Effector memory CD8-positive, alpha-beta T cell (primary cell): ENCODE measurements around the gene SCYL1.

Source experiments
- ATAC-seq: fragments of 150-1000 bp; cut with Tn5 transposase; replicated peaks from 2 replicates; pipeline ENCODE4 v1.10.0; 2021; ENCODE audit warnings: mild to moderate bottlenecking, moderate library complexity
- DNase-seq, 3 experiments: peaks; one replicate each; pipeline ENCODE4 v3.0.0; 2021
- H3K27ac Mint-ChIP-seq, 2 donors: one replicate each; pipeline ENCODE4 v1.8.0; 2022; ENCODE audit warnings: mild to moderate bottlenecking in 2 of 2, mixed read lengths in 2 of 2, moderate library complexity in 2 of 2
- H3K27me3 Mint-ChIP-seq, 2 donors: one replicate each; pipeline ENCODE4 v1.8.0; 2022; ENCODE audit warnings: mixed read lengths in 2 of 2
- H3K36me3 Mint-ChIP-seq: one replicate; pipeline ENCODE4 v1.8.0; 2022; ENCODE audit warnings: mild to moderate bottlenecking, moderate library complexity, mixed read lengths; ENCODE audit not compliant: insufficient read depth
- H3K4me1 Mint-ChIP-seq, 2 donors: one replicate each; pipeline ENCODE4 v1.8.0; 2022; ENCODE audit warnings: low read depth in 2 of 2, mixed read lengths in 2 of 2
- H3K4me3 Mint-ChIP-seq, 2 donors: one replicate each; pipeline ENCODE4 v1.8.0; 2022; ENCODE audit warnings: mild to moderate bottlenecking in 2 of 2, mixed read lengths in 2 of 2, moderate library complexity in 2 of 2
- H3K9me3 Mint-ChIP-seq, 2 donors: one replicate each; pipeline ENCODE4 v1.8.0; 2022; ENCODE audit warnings: mixed read lengths in 2 of 2

Gene SCYL1

DNA sequence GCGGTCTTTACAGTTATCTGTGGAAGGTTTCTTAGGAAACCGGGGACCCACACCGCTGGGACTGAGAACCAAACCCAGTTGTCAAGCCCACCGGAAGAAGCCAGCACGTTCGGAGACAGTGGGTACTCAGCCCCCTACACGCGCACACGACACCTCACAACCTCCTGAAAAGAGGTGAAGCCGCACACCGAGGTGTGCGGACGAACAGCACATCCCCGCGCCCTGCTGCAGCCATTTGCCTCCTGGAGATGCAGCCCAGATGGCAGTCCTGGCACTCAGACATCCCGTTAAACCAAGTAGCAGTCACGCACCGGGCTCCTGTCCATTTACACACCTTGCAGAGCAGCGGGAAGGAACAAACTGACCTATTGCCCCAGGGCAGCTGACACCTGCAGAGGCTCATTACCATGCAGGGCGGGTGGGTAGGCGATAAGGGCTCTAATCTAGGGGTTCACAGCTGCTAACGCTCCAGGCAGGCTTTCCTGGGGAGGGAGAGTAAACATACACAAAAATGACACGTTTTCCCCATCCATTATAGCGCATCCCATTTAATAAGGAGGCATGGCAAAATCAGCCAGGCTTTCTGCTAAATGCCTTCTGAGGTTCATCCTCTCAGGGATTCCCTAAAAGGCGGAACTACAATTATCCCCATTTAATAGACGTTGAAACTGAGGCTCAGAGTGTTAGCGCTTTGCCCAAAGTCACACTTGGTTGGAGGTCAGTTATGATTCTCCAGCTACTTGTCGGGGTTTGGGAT, 50.1 kb downstream of the SCYL1 start:
- no peaks in the 10 kb centered on the region for H3K9me3 Mint-ChIP-seq
- H3K27ac Mint-ChIP-seq, result peak overlapping the region; percentile 91 to 98
- no peaks in the 10 kb centered on the region for H3K27me3 Mint-ChIP-seq
- ATAC-seq (peak; percentile 6), DNase-seq (no peak)
- H3K4me3 Mint-ChIP-seq, result peak overlapping the region; percentile 98 to 99
- peaks cover 84% of the 10 kb centered on the region for H3K36me3 Mint-ChIP-seq
- H3K4me1 Mint-ChIP-seq, result peaks cover 60 to 66% of the 10 kb centered on the region in 2 donors

DNA sequence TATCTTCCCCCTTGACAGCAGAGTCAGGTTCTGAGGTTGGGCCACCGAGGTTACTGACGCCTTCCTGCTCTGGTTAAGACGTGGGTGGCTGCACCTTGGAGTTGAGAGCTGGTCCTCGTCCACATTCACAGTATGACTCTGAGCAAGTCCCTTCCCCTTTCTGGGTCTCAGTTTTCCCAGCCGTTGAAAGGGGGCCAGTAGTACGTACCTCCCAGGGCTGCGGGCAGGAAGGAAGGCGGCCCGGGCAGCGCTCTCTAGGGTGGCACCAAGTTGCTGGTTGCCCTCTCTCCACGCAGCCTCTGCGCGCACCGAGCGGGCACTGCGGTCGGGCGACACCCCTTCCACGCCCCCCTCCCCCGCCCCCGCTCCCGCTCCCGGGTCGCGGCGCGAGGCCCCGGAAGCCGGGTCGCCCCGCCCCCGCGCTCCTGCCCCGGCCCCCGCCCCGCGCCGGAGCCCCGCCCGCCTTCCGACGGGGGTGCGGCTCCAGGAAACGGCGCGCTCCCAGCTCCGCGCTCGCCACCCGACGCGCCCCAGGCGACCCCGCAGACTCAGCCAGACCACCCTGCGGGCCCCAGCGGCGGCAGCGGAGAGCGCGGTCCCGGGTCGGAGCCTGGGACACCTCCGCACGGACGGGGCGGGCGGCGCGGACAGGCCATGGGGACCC, 50.8 kb downstream of the SCYL1 start, which contains the start of gene EHBP1L1:
TSS of gene EHBP1L1 (plus strand) at position 486 of the 664 bp plus-strand sequence. CDS start 250 bp downstream, outside the sequence.
- H3K36me3 Mint-ChIP-seq, result peaks cover 83% of the 10 kb centered on the region
- peak; percentile 62 to 72 (median 63) for DNase-seq
- H3K27me3 Mint-ChIP-seq, result no peaks in the 10 kb centered on the region
- peak; percentile 34 for ATAC-seq
- peak within 1 kb of the TSS; percentile 98 to 99 for H3K4me3 Mint-ChIP-seq
- peak within 1 kb of the TSS; percentile 91 to 98 for H3K27ac Mint-ChIP-seq
- no peaks in the 10 kb centered on the region for H3K9me3 Mint-ChIP-seq
- H3K4me1 Mint-ChIP-seq, result peaks cover 58 to 62% of the 10 kb centered on the region in 2 donors

DNA sequence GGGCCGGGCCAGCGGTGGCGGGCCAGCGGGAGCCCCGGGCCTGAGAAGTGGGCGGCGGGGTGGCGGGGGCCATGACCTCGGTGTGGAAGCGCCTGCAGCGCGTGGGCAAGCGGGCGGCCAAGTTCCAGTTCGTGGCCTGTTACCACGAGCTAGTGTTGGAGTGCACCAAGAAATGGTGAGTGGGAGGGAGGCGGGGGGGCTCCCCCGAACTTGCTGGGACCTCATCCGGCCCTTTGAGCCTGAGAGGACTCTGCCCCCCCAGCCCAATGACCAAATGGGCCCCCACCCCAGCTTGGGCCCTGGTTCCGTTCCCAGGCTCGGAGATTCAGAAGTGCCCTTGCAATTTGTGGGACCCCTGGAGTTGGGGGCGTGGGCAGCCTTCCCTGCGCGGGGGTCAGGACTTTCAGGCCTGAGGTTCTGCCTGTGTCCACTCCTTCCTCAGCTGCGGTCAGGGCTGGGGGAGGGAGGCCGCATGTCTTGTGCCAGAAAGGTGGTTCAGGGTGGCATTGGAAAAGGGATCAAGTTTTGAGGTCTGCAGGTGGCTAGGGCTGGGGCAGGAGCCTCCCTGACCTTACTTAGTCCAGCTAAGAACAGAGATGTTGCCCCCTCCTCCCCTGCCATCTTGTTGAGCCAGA, 51.5 kb downstream of the SCYL1 start:
- Mint-ChIP-seq H3K27ac (peak overlapping the region; percentile 76 to 98), H3K9me3 (no peaks in the 10 kb centered on the region), H3K36me3 (peaks cover 82% of the 10 kb centered on the region), H3K4me3 (peak overlapping the region; percentile 86 to 87), H3K27me3 (no peaks in the 10 kb centered on the region), H3K4me1 (peaks cover 51 to 59% of the 10 kb centered on the region in 2 donors)
- DNase-seq (no peak), ATAC-seq (no peak)

DNA sequence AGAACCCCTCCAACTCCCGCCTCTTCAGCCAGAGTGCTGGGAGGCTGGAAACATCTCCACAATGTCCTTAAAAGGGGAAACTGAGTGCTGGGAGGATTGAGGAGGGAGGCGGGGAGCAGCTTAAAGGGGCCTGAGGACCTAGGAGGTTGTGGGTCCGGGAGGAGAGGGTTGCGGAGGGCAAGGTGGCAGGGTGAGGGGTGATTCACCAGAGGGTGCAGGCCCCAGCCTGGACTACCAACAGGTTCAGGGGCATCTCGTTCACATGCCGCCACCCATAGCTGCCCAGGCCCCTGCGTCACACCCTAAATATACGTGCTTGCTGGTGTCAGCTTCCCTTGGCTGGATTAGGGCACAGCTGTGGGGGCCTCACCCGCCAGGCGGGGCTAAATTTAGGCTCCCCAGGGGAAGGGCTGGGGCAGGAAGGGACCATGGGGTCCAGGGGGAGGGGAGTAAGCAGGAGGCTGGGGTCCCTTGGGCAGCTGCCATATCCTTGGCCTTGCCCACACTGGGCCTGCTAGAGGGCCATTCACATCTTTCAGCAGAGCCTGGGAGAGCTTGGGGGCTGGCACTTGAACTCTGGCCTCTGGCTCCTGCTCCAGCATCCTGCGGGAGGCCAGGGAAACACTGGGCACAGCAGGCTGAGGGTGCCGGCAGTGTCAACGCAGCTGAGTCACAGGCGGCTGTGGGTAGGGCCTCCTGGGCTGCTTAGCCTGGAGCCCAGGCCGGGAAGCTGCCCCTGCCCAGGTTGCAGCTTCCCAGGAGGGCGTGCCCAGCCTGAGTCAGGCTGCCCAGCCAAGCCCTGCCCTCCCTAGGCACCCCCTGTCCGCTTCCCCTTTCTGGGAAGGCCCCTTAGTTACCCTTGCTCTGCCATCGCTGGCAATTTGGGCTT, 52.2 kb downstream of the SCYL1 start:
- no peaks in the 10 kb centered on the region for H3K9me3 Mint-ChIP-seq

DNA sequence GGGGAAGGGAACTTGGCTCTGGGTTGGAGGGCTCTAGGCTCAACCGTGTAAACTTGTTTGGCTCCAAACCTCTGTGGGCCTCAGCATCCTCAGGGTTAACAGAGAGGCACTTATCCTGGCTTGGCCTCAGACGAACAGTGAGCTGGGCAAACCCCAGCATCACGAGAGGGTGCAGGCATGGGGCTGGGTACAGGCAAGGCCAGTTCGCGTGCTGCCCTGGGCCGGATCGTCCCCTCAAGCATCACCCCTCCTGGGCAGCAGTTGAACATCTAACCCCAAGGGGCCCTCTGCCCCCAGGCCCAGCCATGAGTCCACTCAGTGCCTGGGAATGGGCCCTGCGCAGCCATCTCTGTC, 52.9 kb downstream of the SCYL1 start:
- H3K27ac Mint-ChIP-seq, result peak overlapping the region; percentile 90 to 98
- DNase-seq (no peak), ATAC-seq (no peak)
- peaks cover 75% of the 10 kb centered on the region for H3K36me3 Mint-ChIP-seq
- no peaks in the 10 kb centered on the region for H3K9me3 Mint-ChIP-seq
- H3K27me3 Mint-ChIP-seq, result no peaks in the 10 kb centered on the region
- peaks cover 51 to 53% of the 10 kb centered on the region in 2 donors for H3K4me1 Mint-ChIP-seq
- peak overlapping the region; percentile 86 to 87 for H3K4me3 Mint-ChIP-seq

More for the DNA sequence above, 52.2 kb downstream of the SCYL1 start:
- Mint-ChIP-seq H3K27ac (peak overlapping the region; percentile 76 to 98), H3K36me3 (peaks cover 78% of the 10 kb centered on the region), H3K4me1 (peaks cover 49 to 52% of the 10 kb centered on the region in 2 donors), H3K27me3 (no peaks in the 10 kb centered on the region), H3K4me3 (peak overlapping the region; percentile 86 to 87)
- DNase-seq (peak in 1 of 3 experiments; percentile 37), ATAC-seq (peak; percentile 3)

DNA sequence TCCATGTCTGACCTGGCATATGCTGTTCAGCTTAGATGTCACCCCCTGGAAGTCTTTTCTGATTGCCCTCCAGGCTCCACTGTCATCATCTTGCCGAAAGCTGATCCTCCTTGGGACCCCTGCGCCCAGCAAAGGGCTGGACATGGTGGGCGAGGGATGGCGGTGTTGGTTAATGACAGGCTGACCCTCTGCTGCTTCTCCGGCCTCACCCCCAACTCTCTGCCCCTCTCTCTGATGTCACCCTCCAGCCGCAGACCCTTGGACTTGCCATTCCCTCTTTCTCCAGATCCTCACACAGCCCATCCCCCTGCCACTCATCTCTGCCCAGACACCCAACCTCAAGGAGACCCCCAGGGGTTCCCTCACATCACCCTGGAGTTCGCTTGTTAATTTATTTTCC, 53.3 kb downstream of the SCYL1 start:
- peak overlapping the region; percentile 86 to 87 for H3K4me3 Mint-ChIP-seq
- no peaks in the 10 kb centered on the region for H3K27me3 Mint-ChIP-seq
- ATAC-seq, result no peak
- H3K4me1 Mint-ChIP-seq, result peaks cover 51 to 55% of the 10 kb centered on the region in 2 donors
- DNase-seq, result no peak
- peaks cover 73% of the 10 kb centered on the region for H3K36me3 Mint-ChIP-seq
- H3K9me3 Mint-ChIP-seq, result no peaks in the 10 kb centered on the region
- peak overlapping the region; percentile 90 to 98 for H3K27ac Mint-ChIP-seq

DNA sequence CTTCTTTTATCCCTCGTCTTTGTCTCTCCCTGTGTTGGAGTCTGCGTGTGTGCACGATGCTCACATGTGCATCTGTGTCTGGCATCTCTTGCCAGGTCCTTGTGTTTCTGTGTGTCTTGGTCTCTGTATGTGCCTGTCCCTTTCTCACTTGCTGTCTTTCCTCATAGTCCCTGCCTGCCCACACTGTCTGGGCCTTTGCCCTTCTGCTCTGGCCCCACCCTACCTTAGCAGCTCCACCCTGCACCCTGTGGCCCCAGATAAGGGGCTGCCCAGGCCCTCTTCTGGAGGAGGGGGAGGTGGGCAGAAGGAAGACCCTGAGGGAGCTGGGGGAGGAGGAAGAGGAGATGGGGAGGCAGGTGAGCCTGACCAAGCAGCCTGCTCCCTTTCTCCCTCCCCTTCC, 53.8 kb downstream of the SCYL1 start:
- H3K4me3 Mint-ChIP-seq, result peak overlapping the region; percentile 86 to 87
- H3K27ac Mint-ChIP-seq, result peak overlapping the region; percentile 90 to 98
- H3K4me1 Mint-ChIP-seq, result peaks cover 51 to 53% of the 10 kb centered on the region in 2 donors
- H3K36me3 Mint-ChIP-seq, result peaks cover 71% of the 10 kb centered on the region
- DNase-seq, result no peak
- no peak for ATAC-seq
- H3K27me3 Mint-ChIP-seq, result no peaks in the 10 kb centered on the region
- no peaks in the 10 kb centered on the region for H3K9me3 Mint-ChIP-seq

DNA sequence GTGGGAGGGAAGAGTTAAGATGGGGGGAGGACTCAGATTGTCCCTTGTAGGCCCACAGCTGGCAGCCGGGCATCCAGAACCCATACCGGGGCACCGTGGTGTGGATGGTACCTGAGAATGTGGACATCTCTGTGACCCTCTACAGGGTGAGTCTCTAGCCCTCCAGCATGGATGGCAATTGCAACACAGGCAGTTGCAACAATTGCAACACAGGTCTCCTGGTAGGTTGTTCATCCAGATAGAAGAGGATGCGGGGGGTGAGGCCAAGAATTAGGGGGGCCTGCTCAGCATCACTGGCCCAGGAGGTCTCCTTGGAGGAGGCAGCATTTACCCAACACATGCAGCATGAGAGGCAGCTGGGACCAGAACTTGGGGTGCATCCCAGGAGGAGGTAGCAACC, 54.4 kb downstream of the SCYL1 start:
- no peak for DNase-seq
- peaks cover 48 to 49% of the 10 kb centered on the region in 2 donors for H3K4me1 Mint-ChIP-seq
- H3K9me3 Mint-ChIP-seq, result no peaks in the 10 kb centered on the region
- no peak for ATAC-seq
- peak overlapping the region in 1 of 2 donors; percentile 98 for H3K27ac Mint-ChIP-seq
- peak overlapping the region in 1 of 2 donors; percentile 36 for H3K4me3 Mint-ChIP-seq
- H3K27me3 Mint-ChIP-seq, result no peaks in the 10 kb centered on the region
- peaks cover 67% of the 10 kb centered on the region for H3K36me3 Mint-ChIP-seq

DNA sequence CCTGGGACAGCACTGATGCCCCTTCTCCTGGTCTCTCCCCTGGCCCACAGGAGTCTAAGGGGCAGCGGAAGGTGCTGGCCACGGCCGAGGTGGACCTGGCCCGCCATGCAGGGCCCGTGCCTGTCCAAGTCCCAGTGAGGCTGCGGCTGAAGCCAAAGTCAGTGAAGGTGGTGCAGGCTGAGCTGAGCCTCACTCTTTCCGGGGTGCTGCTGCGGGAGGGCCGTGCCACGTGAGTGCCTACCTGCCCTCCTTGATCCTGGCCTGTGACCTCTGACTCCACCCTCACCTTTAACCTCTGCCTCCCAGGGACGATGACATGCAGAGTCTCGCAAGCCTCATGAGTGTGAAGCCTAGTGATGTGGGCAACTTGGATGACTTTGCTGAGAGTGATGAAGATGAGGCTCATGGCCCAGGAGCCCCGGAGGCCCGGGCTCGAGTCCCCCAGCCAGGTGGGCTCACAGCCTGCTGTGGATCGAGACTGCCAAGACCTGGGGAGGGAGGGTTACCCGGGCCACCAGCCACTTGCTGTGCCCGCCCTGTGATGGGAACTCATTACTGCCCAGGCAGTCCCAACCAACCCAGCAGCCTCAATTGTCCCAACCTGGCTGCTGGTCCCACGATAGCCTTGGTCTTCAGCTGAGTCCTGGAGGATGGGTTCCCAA, 55.3 kb downstream of the SCYL1 start:
- H3K9me3 Mint-ChIP-seq, result no peaks in the 10 kb centered on the region
- H3K4me3 Mint-ChIP-seq, result no peak overlapping the region
- ATAC-seq (no peak), DNase-seq (no peak)
- no peaks in the 10 kb centered on the region for H3K27me3 Mint-ChIP-seq
- H3K4me1 Mint-ChIP-seq, result peaks cover 43% of the 10 kb centered on the region in 2 donors
- H3K36me3 Mint-ChIP-seq, result peaks cover 62% of the 10 kb centered on the region
- peak overlapping the region in 1 of 2 donors; percentile 87 for H3K27ac Mint-ChIP-seq

DNA sequence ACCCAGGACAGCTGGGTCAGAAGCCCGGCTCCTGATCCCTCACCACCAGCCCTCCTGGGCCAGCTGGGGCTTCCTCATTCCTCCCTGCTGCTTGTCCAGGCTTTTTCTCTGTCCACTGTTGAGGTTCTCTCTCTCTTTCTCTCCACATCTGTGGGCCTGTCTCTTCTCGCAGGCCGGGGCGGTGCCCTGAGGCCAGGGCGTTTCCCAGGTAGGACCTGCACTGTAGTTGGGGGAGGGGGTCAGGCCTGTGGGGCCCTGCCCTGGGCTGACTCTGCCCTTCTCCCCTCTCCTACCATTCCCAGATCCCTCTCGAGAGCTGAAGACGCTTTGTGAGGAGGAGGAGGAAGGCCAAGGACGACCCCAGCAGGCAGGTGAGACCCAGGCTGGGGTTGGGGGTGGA, 55.9 kb downstream of the SCYL1 start:
- H3K9me3 Mint-ChIP-seq, result no peaks in the 10 kb centered on the region
- peak overlapping the region in 1 of 2 donors; percentile 87 for H3K27ac Mint-ChIP-seq
- no peak for ATAC-seq

DNA sequence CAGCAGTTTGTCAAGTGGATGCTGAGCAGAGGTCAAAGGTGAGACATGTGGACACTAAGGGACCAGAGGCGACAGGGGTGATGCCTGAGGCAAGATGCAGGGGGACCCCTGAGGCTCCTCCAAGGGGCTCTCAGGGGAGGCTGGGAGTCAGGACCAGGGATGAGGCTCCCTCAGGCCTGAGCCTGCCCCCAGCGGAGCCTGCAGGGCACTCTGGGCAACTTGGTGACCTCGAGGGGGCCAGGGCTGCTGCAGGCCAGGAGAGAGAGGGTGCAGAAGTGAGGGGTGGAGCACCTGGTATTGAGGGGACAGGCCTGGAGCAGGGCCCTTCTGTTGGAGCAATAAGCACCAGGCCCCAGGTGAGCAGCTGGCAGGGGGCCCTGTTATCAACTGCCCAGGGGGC, 57.0 kb downstream of the SCYL1 start:
- no peaks in the 10 kb centered on the region for H3K9me3 Mint-ChIP-seq
- H3K4me1 Mint-ChIP-seq, result peaks cover 36 to 38% of the 10 kb centered on the region in 2 donors
- DNase-seq (no peak), ATAC-seq (no peak)
- peaks cover 51% of the 10 kb centered on the region for H3K36me3 Mint-ChIP-seq
- H3K27me3 Mint-ChIP-seq, result no peaks in the 10 kb centered on the region
- H3K4me3 Mint-ChIP-seq, result no peak overlapping the region
- H3K27ac Mint-ChIP-seq, result peak overlapping the region; percentile 82 to 87

More for the DNA sequence above, 55.9 kb downstream of the SCYL1 start:
- H3K27me3 Mint-ChIP-seq, result no peaks in the 10 kb centered on the region
- peaks cover 56% of the 10 kb centered on the region for H3K36me3 Mint-ChIP-seq
- H3K4me1 Mint-ChIP-seq, result peaks cover 38 to 42% of the 10 kb centered on the region in 2 donors
- no peak overlapping the region for H3K4me3 Mint-ChIP-seq
- DNase-seq, result no peak

DNA sequence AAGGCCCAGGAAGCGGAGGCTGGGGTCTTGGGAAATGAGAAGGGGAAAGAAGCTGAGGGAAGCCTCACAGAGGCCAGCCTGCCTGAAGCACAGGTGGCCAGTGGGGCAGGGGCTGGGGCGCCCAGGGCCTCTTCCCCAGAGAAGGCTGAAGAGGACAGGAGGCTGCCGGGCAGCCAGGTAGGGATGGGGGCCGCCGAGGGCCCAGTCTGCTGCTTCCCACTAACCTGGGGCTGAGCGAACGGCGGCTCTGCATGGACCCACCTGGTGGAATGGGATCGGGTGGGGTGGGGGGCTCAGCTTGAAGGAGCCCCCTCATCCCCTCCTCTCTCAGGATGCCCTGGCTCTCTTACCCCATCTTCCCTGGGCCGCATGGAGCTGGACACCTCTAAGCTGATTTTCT, 58.7 kb downstream of the SCYL1 start:
- Mint-ChIP-seq H3K4me3 (no peak overlapping the region), H3K9me3 (no peaks in the 10 kb centered on the region), H3K4me1 (peaks cover 37 to 38% of the 10 kb centered on the region in 2 donors), H3K36me3 (peaks cover 44% of the 10 kb centered on the region), H3K27me3 (no peaks in the 10 kb centered on the region), H3K27ac (peak overlapping the region; percentile 82 to 87)
- ATAC-seq (no peak), DNase-seq (no peak)
